Skeletal muscle cell (primary cell): ENCODE data around the gene SRF.

Experiments used
- DNase-seq: peaks from one replicate; pipeline ENCODE4 v3.0.0-alpha.2; 2010; ENCODE audit warnings: low read depth
- H3K4me3 ChIP-seq: 2 replicates; pipeline ENCODE4 v1.5.1; 2011; ENCODE audit warnings: low read depth, mild to moderate bottlenecking, control low read depth, low read length, moderate library complexity

SRF gene

DNA sequence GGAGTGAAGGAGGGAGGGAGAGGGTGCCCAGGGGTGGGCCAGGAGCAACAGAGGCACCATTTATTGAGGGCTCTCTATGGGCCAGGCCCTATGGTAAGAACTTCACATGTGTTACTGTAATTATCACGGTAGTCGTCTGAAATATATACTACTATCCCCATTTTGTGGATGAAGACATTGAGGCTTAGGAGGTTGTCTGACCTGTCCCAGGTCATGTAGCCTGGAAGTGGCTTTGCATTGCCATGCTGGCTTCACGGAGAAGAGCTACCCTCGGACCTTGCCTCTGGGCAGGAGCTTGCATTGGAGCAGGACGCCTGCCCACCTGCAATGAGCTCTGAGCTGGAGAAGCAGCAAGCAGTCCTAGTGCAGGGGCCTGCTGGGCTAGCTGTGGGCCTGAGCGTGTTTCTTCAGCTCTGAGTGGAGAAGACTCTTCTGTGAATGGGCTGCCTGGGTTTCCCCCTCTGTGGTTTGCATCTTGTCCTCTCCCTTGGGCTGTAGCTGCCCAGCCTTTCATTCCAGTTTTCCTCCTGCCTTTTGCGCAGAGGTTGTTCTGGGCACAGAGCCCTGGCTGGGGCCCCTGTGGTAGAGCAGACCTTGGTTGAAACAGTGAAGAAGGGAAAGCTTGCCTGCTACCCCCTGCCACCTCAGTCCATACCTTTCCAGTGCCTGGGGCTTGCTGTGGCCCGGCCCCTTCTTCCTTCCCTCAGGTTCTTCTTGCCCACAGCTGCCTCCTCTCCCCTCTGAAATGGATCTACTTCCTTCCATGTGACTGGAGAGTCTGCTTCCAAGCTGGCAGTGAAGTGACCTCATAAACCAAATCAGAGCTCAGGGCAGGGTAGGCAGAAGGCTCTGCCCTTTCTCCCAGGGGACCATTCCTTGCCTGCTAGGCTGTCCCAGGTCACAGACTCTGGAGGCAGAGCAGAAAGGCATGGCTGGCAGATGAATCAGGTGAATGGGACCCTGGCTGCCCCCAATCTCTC is 24.1 kb upstream of the SRF start:
- DNase-seq: no peak
- no peak overlapping the region for H3K4me3 ChIP-seq

- no peak overlapping the region for H3K4me3 ChIP-seq
- no peak for DNase-seq
Measured at GRCh38 chr6:43147691-43148477, 23.2 kb upstream of the SRF start.

GRCh38 chr6:43149265-43149664 is 21.8 kb upstream of the SRF start:
- no peak for DNase-seq
- H3K4me3 ChIP-seq: no peak overlapping the region

DNA sequence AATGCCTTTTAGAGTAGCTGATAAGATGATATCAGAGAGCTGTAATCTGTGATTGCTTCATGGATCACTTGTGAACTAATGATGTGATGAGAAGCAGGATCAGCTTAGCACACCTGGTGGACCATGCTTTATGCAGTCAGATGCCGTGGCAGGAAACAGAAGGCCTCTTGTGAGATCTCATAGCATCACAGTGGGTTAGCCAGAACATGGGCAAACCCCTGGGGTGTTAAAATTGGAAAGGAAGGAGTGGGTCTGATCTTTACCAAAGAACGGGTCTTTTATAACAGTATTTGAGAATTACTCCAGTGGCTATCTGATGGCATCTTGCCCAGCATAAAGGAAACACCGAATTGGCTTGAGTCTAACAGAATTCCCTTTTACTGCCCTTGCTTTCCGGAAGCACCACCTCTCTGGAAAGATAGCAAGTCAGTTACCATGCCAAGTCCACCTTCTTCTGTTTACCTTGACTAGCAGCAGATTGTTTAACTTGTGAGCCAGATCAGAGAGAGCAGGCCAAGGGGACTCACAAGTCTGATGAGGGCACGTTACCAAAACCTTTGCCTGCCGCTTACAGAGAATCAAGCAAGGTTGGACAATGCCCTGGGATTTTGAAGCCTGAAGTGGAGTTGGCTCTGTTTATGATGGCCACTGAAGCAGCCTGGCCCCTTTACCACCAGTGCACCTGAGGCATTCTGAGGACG is 20.9 kb upstream of the SRF start:
- DNase-seq: no peak
- H3K4me3 ChIP-seq: no peak overlapping the region

DNA sequence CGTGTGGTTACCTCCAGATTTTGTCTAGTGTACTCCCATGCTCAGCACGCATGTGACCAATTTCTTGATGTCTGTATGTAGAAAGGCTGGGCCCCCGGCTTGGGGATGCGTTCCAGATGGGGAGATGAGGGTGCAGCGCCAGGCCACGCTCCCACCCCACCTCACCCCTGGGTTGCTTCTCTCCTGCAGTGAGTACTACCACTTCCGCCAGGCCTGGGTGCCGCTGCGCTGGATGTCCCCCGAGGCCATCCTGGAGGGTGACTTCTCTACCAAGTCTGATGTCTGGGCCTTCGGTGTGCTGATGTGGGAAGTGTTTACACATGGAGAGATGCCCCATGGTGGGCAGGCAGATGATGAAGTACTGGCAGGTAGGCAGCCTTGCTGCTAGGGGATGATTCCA is 11.5 kb upstream of the SRF start:
- DNase-seq: no peak
- no peak overlapping the region for H3K4me3 ChIP-seq

DNA sequence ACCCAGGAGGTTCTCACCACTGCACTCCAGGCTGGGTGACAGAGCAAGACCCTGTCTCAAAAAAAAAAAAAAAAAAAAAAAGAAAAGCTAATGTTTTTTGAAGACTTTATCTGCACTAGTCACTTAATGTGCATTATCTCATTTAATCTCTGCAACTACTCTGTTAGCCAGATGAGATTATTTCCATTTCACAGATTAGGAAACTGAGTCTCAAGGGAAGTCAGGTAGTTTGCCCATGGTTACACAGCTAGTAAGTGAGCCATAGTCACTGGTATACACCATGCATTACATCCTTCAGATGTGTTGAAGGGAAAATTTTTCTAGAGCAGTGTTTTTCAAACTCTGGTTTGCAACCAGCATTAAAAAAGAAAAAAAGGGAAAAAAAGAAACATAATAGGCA is 7.2 kb upstream of the SRF start:
- DNase-seq: no peak
- no peak overlapping the region for H3K4me3 ChIP-seq

GRCh38 chr6:43170417-43170930 is 595 bp upstream of the SRF start:
- peak overlapping the region; percentile 85 for H3K4me3 ChIP-seq
- peak; percentile 73 for DNase-seq

DNA sequence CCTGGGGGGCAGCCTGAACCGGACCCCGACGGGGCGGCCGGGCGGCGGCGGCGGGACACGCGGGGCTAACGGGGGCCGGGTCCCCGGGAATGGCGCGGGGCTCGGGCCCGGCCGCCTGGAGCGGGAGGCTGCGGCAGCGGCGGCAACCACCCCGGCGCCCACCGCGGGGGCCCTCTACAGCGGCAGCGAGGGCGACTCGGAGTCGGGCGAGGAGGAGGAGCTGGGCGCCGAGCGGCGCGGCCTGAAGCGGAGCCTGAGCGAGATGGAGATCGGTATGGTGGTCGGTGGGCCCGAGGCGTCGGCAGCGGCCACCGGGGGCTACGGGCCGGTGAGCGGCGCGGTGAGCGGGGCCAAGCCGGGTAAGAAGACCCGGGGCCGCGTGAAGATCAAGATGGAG is 636 bp downstream of the SRF start:
- peak overlapping the region; percentile 85 for H3K4me3 ChIP-seq
- DNase-seq: no peak

GRCh38 chr6:43172104-43173007 is 1.3 kb downstream of the SRF start:
- DNase-seq: no peak
- peak overlapping the region; percentile 85 for H3K4me3 ChIP-seq

- H3K4me3 ChIP-seq: peak overlapping the region; percentile 85
- DNase-seq: no peak
Measured at GRCh38 chr6:43173591-43174262, 2.7 kb downstream of the SRF start.

- peak; percentile 97 for DNase-seq
- H3K4me3 ChIP-seq: peak overlapping the region; percentile 85
Measured at GRCh38 chr6:43174263-43175112, 3.4 kb downstream of the SRF start.

DNA sequence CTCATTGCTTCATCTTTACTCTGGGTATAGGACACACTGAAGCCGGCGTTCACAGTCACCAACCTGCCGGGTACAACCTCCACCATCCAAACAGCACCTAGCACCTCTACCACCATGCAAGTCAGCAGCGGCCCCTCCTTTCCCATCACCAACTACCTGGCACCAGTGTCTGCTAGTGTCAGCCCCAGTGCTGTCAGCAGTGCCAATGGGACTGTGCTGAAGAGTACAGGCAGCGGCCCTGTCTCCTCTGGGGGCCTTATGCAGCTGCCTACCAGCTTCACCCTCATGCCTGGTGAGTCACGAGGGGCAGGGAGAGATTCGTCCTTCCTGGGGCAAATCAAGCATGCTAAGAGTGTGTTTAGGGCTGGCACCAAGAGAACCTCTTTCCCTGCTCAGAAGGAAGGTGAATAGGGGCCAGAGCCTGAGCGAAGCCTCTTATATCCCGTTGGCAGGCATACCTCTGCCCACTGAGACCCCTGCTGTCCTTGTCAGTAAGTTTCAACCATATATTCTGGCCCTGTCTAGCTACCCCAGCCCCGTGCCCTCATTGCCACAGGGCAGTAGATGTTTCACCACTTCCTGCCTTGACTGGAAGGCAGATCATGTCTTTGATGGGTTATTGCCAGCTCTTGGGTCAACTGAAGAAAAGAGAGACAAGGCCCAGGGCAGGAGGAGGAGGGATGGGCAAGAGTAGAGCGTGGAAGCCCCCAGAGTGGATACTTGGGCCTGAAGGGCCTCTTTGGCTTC is 4.8 kb downstream of the SRF start:
- DNase-seq: no peak
- no peak overlapping the region for H3K4me3 ChIP-seq

GRCh38 chr6:43176423-43176786 is 5.3 kb downstream of the SRF start:
- no peak overlapping the region for H3K4me3 ChIP-seq
- DNase-seq: no peak

- DNase-seq: no peak
Measured at GRCh38 chr6:43178150-43178549, 7.1 kb downstream of the SRF start.

DNA sequence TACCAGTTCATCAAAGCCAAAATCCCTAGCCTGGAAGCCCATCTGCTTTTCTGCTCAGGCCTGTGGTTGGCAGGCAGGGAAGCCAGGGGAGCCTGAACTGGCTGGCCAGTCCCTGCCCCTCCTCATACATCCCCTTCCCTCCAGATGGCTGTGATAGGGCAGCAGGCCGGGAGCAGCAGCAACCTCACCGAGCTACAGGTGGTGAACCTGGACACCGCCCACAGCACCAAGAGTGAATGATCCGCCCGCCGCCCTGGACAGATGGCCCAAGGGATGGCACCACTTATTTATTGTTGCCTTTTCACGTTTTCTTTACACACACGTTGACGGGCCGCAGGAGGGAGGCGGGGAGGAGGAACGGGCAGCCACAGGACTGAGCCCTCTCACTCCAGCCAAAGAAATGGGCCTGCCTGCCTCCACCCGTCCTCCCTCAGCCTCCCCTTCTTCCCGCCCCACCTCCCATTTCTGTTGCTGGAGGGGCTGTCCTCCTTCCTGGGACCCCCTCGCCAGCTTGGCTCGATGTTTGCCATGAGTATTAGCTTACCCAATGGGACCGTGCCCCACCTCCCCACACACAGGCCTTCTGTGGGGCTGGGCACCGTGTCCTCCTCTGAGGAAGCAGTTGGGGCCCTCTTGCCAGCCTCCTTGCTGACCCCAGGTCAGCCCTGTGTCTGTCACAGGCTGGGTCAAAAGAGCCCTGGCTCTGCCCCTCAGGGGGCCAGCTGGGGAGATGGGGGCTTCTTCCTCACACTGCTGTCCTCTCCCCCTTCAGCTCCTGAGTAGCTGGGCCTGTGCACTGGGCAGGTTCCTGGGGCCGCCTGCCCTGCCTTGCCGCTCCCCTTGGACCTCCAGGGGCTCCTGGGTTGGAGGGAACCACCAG is 8.1 kb downstream of the SRF start:
- DNase-seq: no peak
- no peak overlapping the region for H3K4me3 ChIP-seq

More at GRCh38 chr6:43178150-43178549, 7.1 kb downstream of the SRF start:
- H3K4me3 ChIP-seq: no peak overlapping the region

GRCh38 chr6:43180058-43180457 is 9.0 kb downstream of the SRF start:
- DNase-seq: no peak
- no peak overlapping the region for H3K4me3 ChIP-seq
